HFFc6 (cell line): ENCODE measurements around the gene BARX2. TPM values are rescaled to one million over a fixed set of nuclear protein-coding genes. Genes with fewer than 3 reads are reported as not detected.

Source experiments
- DNase-seq: peaks from one replicate; pipeline ENCODE4 v3.0.0-alpha.2; 2018
- H3K27ac Mint-ChIP-seq: 2 replicates; pipeline ENCODE4 v1.8.0; 2020; ENCODE audit warnings: mild to moderate bottlenecking, mixed read lengths
- H3K27me3 Mint-ChIP-seq: 2 replicates; pipeline ENCODE4 v1.8.0; 2021; ENCODE audit warnings: mild to moderate bottlenecking, moderate library complexity, mixed read lengths; ENCODE audit not compliant: insufficient read depth
- H3K36me3 Mint-ChIP-seq: 2 replicates; pipeline ENCODE4 v1.8.0; 2021; ENCODE audit warnings: low read depth, mixed read lengths
- H3K4me1 Mint-ChIP-seq: 2 replicates; pipeline ENCODE4 v1.8.0; 2020; ENCODE audit warnings: low read depth, mixed read lengths
- H3K4me3 Mint-ChIP-seq: 2 replicates; pipeline ENCODE4 v1.8.0; 2020; ENCODE audit warnings: mild to moderate bottlenecking, moderate library complexity, mixed read lengths
- H3K9me3 Mint-ChIP-seq: 2 replicates; pipeline ENCODE4 v1.8.0; 2020; ENCODE audit warnings: mild to moderate bottlenecking, mixed read lengths
- CTCF ChIP-seq: fragments of 200-600 bp; sonication (generic); IDR thresholded peaks from 2 replicates; pipeline ENCODE4 v1.5.0; 2021; ENCODE audit warnings: antibody characterized with exemption, mild to moderate bottlenecking
- total RNA-seq, 6 experiments: library from RNA; stranded (reverse); fragmentation: NEBNext Ultra II Directional; extraction: Animal tissue kit (Norgen Biotek cat#: 25700); gene quantifications; 2 replicates in 1 of 6; 3 replicates in 5 of 6; pipeline ENCODE4 v1.2.3, GENCODE V29; 2021

BARX2 gene
- total RNA-seq, 6 experiments from 2014 or later, result not detected

GRCh38 chr11:129383060-129383459, 7.4 kb downstream of the BARX2 start:
- no peak for TF ChIP-seq CTCF
- H3K27ac Mint-ChIP-seq, result no peak overlapping the region
- no peaks in the 10 kb centered on the region for H3K9me3 Mint-ChIP-seq
- no peak overlapping the region for H3K4me3 Mint-ChIP-seq
- no peaks in the 10 kb centered on the region; the same call in 1 of the 2 replicates for H3K4me1 Mint-ChIP-seq
- peaks cover 47% of the 10 kb centered on the region for H3K27me3 Mint-ChIP-seq
- no peak for DNase-seq
- H3K36me3 Mint-ChIP-seq, result no peaks in the 10 kb centered on the region

GRCh38 chr11:129383502-129383901, 7.9 kb downstream of the BARX2 start:
- peaks cover 47% of the 10 kb centered on the region for H3K27me3 Mint-ChIP-seq
- H3K36me3 Mint-ChIP-seq, result no peaks in the 10 kb centered on the region
- no peaks in the 10 kb centered on the region; the same call in 1 of the 2 replicates for H3K4me1 Mint-ChIP-seq
- no peaks in the 10 kb centered on the region for H3K9me3 Mint-ChIP-seq
- no peak for TF ChIP-seq CTCF
- H3K27ac Mint-ChIP-seq, result no peak overlapping the region
- H3K4me3 Mint-ChIP-seq, result no peak overlapping the region
- no peak for DNase-seq

DNA sequence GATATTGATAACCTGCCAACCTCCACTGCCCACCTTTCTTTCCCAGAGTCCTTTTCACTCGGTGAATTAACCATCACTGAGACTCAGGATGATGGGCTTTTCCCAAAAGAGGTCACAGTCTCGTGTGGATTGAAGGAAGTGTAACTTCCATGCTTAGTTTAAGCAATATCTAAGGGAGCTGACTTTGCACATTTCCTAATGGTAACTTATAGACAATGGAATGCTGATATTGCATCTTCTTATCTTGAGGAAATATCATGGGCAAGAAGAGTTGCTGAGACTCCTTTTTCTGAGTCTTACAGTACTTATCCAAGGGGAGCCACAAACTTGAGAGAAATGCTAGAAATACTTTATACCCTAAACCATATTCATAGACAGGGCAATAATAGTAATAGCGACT, 8.8 kb downstream of the BARX2 start:
- Mint-ChIP-seq H3K36me3 (no peaks in the 10 kb centered on the region), H3K27ac (no peak overlapping the region), H3K4me1 (no peaks in the 10 kb centered on the region; the same call in 1 of the 2 replicates), H3K27me3 (peaks cover 43% of the 10 kb centered on the region), H3K4me3 (no peak overlapping the region), H3K9me3 (no peaks in the 10 kb centered on the region)
- TF ChIP-seq CTCF, result no peak
- no peak for DNase-seq

DNA sequence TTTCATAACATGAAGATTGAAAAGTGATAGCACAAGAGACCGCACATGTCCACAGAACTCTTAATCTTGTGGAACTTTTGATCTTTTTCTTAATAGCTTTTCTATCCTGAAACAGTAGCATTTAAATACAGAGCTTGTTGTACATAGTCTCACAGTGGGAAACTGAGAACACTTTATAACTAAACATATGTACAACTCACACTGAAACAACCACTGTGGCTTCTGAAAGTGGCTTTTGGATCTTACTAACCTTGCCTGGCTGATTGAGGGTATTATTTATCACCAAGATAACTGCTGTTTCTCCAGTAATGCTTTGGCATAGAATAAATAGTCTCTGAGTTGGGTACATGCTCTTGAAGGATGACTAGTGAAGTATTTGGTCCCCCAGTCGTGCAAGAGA, 10.2 kb downstream of the BARX2 start:
- H3K36me3 Mint-ChIP-seq, result no peaks in the 10 kb centered on the region
- no peak for DNase-seq
- no peaks in the 10 kb centered on the region for H3K9me3 Mint-ChIP-seq
- TF ChIP-seq CTCF, result no peak
- H3K4me3 Mint-ChIP-seq, result no peak overlapping the region
- no peak overlapping the region for H3K27ac Mint-ChIP-seq
- H3K4me1 Mint-ChIP-seq, result no peaks in the 10 kb centered on the region; the same call in 1 of the 2 replicates
- H3K27me3 Mint-ChIP-seq, result peaks cover 45% of the 10 kb centered on the region

DNA sequence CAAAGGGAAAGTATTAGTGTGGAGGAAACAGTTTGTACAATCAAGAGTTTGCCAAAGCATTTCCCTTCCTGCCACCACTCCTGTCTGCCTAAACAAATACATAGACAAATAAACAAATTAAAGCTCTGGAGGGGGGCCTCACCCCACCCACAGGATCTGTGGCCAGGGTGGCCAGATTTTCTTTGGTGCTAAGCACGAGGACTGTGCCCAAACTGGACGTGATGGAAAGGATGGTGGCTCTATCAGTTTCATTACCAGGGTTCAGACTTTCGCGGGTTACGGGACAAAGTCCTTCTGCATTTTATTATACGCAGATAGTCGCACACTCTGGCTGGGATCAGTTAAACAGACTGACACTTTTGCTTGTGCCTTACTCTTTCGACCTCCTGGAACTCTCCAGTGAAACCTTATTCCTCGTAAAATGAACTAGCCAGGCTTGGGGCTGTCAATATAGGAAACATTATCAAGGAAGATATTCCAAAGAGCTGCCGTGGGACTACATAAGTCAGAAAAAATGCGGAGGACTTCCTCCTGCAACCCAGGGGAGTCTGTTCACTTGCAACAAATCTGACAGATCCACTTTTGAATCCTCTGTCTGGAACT, 11.2 kb downstream of the BARX2 start:
- no peak for DNase-seq
- no peaks in the 10 kb centered on the region; the same call in 1 of the 2 replicates for H3K4me1 Mint-ChIP-seq
- no peak for TF ChIP-seq CTCF
- H3K27me3 Mint-ChIP-seq, result peaks cover 44% of the 10 kb centered on the region
- no peak overlapping the region for H3K4me3 Mint-ChIP-seq
- H3K9me3 Mint-ChIP-seq, result no peaks in the 10 kb centered on the region
- no peaks in the 10 kb centered on the region for H3K36me3 Mint-ChIP-seq
- no peak overlapping the region for H3K27ac Mint-ChIP-seq
